Stimulated activated naive B cell treated with anti-CD40 and anti-IgM and Interleukin-4, amounts not matched to agents 10 μg/mL and 1 μg/mL and 100 μg/mL, for 72 hours (primary cell): ENCODE results near the gene SEMA4F.
"Not testable (repeated sequence)": the region's sequence is repeated elsewhere in the genome, so short reads cannot be mapped to it uniquely, and the experiment has no call there.

Source experiments
- ATAC-seq, 2 donors: fragments of 150-1000 bp; cut with Tn5 transposase; replicated peaks; 2 replicates each; pipeline ENCODE4 v1.10.0; 2021; ENCODE audit warnings: moderate library complexity in 1 of 2
- DNase-seq: peaks from one replicate; pipeline ENCODE4 v3.0.0; 2021
- H3K27ac Mint-ChIP-seq: one replicate; pipeline ENCODE4 v1.8.0; 2022; ENCODE audit warnings: mild to moderate bottlenecking, mixed read lengths
- H3K27me3 Mint-ChIP-seq, 2 donors: one replicate each; pipeline ENCODE4 v1.8.0; 2022; ENCODE audit warnings: mixed read lengths in 2 of 2
- H3K36me3 Mint-ChIP-seq, 2 donors: one replicate each; pipeline ENCODE4 v1.8.0; 2022; ENCODE audit warnings: mixed read lengths in 2 of 2, mild to moderate bottlenecking in 1 of 2
- H3K4me1 Mint-ChIP-seq, 2 donors: one replicate each; pipeline ENCODE4 v1.8.0; 2022; ENCODE audit warnings: mixed read lengths in 2 of 2, mild to moderate bottlenecking in 1 of 2
- H3K4me3 Mint-ChIP-seq, 2 donors: one replicate each; pipeline ENCODE4 v1.8.0; 2022; ENCODE audit warnings: mild to moderate bottlenecking in 2 of 2, mixed read lengths in 2 of 2, moderate library complexity in 1 of 2
- H3K9me3 Mint-ChIP-seq, 2 donors: one replicate each; pipeline ENCODE4 v1.8.0; 2022; ENCODE audit warnings: mixed read lengths in 2 of 2, mild to moderate bottlenecking in 1 of 2

The SEMA4F gene

DNA sequence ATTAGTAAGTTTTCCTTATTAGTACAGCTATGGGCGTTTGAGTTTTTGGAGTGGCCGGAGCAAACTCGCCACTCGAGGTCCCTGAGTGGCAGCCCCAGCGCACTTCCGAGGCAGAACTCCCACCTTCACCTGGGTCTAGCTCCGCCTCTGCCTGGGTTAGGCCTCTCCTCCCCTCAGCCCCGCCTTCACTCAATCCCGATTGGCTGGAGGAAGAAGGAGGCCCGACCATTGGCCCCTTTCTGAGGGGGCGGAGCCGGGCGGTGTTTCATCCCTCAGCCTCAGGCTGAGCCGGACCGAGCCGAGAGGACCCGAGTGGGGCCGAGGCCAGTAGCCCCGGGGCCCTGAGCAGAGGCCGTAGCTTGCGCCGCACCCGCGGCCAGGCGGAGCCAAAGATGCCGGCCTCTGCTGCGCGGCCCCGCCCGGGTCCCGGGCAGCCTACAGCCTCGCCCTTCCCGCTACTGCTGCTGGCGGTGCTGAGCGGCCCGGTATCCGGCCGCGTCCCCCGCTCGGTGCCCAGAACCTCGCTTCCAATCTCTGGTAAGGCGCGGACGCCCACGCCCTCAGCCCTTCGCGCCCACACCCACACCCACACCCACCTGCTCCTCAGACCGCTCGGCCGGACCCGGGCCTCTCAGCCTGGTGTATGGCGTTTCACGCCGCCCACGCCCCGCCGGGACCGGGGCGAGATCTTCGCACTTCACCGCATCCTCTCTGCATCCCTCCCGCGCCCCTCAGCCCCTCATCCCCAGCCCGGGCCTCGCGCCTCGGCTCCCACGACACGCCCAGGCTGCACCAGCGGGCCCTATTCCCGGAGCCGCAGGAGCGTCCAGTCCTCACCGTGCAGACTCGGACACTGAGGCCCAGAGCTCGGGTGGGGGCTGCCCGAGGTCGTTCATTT is at the start of gene SEMA4F:
SEMA4F (plus strand) TSS at position 263 of the 898 bp plus-strand sequence; CDS start at position 393, 130 bp downstream.
- ATAC-seq (peak; percentile 99), DNase-seq (peak; percentile 96)
- H3K27ac Mint-ChIP-seq, result peak within 1 kb of the TSS; percentile 72
- H3K36me3 Mint-ChIP-seq, result no peaks in the 10 kb centered on the region
- peaks cover 11 to 18% of the 10 kb centered on the region in 2 donors for H3K4me1 Mint-ChIP-seq
- H3K9me3 Mint-ChIP-seq, result no peaks in the 10 kb centered on the region
- H3K27me3 Mint-ChIP-seq, result peaks cover 4 to 16% of the 10 kb centered on the region in 2 donors
- H3K4me3 Mint-ChIP-seq, result peak within 1 kb of the TSS; percentile 82 to 89

DNA sequence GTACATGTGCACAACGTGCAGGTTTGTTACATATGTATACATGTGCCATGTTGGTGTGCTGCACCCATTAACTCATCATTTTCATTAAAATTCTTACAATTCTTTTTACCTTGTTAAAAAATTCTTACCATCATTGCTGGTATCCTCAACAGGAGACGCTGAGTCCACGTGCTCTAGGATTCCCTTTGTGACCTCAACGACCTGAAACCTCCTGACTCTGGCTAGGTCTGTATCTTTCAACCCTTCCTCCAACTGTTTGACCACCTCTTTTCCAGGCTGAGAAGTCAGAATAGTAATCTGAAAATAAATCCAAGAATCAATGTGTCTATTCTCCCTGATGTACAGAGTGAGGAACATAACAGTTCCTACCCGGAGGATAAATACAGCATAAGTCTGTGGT is 47.1 kb upstream of the SEMA4F start:
- Mint-ChIP-seq H3K27me3 (peaks cover 27 to 35% of the 10 kb centered on the region in 2 donors), H3K4me1 (no peaks in the 10 kb centered on the region), H3K36me3 (no peaks in the 10 kb centered on the region), H3K9me3 (peaks cover 0 to 2% of the 10 kb centered on the region in 2 donors), H3K4me3 (no peak overlapping the region), H3K27ac (no peak overlapping the region)
- DNase-seq, result no peak
- ATAC-seq, result no peak

DNA sequence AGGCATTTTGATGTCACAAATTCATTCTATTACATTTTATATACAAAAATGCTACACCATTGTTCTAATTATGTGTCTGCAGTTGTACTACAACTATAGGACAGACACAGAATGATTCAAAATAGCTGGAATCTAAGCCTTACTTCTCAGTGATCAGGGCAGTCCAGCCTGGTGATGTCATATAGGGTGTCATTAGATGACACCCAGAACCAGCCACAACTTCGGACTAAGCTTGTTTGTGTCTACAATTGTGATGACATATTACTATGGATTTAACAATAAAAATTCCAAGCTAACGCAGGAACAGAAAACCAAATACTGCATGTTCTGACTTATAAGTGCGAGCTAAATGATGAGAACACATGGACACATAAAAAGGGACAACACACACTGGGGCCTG is 36.9 kb upstream of the SEMA4F start:
- no peak overlapping the region for H3K4me3 Mint-ChIP-seq
- ATAC-seq (no peak), DNase-seq (no peak)
- no peaks in the 10 kb centered on the region for H3K36me3 Mint-ChIP-seq
- H3K27me3 Mint-ChIP-seq, result peaks cover 21 to 31% of the 10 kb centered on the region in 2 donors
- H3K9me3 Mint-ChIP-seq, result no peaks in the 10 kb centered on the region
- H3K4me1 Mint-ChIP-seq, result peaks cover 13 to 17% of the 10 kb centered on the region in 2 donors
- no peak overlapping the region for H3K27ac Mint-ChIP-seq

GRCh38 chr2:74618410-74619083 is 35.5 kb upstream of the SEMA4F start:
- no peak overlapping the region for H3K27ac Mint-ChIP-seq
- ATAC-seq (no peak), DNase-seq (no peak)
- no peaks in the 10 kb centered on the region for H3K36me3 Mint-ChIP-seq
- peaks cover 12 to 20% of the 10 kb centered on the region in 2 donors for H3K27me3 Mint-ChIP-seq
- no peak overlapping the region for H3K4me3 Mint-ChIP-seq
- peaks cover 13 to 17% of the 10 kb centered on the region in 2 donors for H3K4me1 Mint-ChIP-seq
- H3K9me3 Mint-ChIP-seq, result no peaks in the 10 kb centered on the region

DNA sequence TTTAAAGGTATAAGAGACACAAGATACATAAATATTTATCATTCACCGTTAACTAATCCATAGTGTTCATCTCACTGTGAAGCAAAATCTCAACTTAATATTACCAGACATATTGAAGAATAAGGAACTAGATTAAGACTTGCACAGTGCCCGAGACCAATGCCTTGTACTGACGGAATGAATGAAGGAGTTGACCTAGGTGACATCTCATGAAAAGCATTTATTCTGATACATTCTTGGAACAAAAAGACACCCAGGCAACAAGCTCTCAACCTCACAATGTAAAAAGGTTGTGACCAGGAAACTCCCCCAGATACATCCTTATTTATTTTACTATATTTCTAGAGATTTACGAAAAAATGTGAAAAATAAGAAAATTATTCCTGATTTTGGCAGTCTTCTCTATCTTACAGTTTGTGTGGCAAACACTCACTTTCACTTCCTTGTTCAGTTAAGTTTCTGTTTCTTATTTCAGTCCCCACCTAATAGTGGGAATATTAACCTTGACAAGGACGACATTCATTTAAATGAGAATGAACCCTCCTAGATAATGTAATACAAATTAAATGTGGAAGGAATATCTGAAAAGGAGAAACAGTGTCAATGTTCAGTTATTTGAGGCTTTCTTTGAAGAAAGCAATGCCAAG is 34.3 kb upstream of the SEMA4F start:
- ATAC-seq, result peak; percentile 54 to 71
- Mint-ChIP-seq H3K27ac (no peak overlapping the region), H3K27me3 (peaks cover 4 to 8% of the 10 kb centered on the region in 2 donors), H3K36me3 (no peaks in the 10 kb centered on the region), H3K4me3 (no peak overlapping the region), H3K4me1 (peaks cover 13 to 17% of the 10 kb centered on the region in 2 donors), H3K9me3 (no peaks in the 10 kb centered on the region)
- DNase-seq, result no peak

DNA sequence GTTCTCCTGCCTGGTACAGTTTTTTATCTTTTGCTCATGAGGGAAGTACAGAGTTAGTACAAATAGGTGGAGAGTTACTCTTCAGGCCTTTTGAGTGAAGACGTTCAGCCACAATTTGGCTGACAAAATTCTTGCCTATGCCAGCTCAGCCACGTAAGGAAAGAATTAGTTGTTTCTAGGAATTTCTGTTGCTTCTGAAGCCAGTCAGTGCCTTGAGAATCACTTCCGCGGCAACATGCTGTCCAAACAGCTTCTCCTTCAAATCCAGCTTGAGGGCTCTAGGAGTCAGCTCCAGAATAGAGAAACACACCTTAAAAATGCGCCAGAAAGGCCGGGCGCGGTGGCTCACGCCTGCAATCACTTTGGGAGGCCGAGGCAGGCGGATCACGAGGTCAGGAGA is 33.4 kb upstream of the SEMA4F start:
- ATAC-seq (no peak), DNase-seq (no peak)
- no peak overlapping the region for H3K27ac Mint-ChIP-seq
- H3K9me3 Mint-ChIP-seq, result no peaks in the 10 kb centered on the region
- H3K27me3 Mint-ChIP-seq, result peaks cover 0 to 1% of the 10 kb centered on the region in 2 donors
- no peak overlapping the region for H3K4me3 Mint-ChIP-seq
- no peaks in the 10 kb centered on the region for H3K36me3 Mint-ChIP-seq
- H3K4me1 Mint-ChIP-seq, result peaks cover 13 to 17% of the 10 kb centered on the region in 2 donors

DNA sequence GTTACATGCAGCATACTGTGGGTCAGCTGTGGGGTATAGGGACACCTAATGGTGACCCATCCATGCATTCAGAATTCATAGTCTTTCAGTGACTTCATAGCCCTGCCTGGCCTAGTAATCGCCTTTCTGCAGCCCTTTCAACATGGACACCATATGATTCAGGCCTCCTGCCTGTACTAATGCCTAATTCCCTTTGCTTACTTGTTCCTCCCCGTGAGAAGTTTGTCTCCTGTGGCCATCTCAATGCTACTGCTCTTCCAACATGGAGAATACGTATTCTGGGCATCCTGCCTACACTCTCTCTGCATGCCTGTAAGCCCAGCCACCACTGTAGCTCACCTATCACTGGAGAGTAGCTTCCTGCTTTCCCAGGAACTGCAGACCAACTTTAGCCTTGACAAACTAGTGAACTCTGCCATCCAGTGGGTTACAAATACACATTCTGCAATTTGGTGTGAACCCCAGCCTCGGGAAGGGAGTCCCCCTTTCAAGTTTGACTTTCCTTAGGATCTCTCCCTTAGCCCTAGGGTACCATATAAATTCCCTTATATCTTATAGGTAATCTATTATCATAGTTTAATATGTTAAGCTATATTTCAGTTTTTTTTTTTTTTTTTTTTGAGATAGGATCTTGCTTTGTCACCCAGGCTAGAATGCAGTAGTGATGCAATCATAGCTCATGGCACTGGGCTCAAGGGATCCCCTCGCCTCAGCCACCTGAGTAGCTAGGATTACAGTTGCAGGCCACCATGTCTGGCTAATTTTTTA is 28.2 kb upstream of the SEMA4F start:
- Mint-ChIP-seq H3K4me1 (no peaks in the 10 kb centered on the region), H3K27ac (no peak overlapping the region), H3K9me3 (peaks cover 0 to 2% of the 10 kb centered on the region in 2 donors), H3K4me3 (no peak overlapping the region), H3K27me3 (peaks cover 0 to 3% of the 10 kb centered on the region in 2 donors), H3K36me3 (no peaks in the 10 kb centered on the region)
- ATAC-seq (no peak), DNase-seq (no peak)

GRCh38 chr2:74628538-74629105 is 25.4 kb upstream of the SEMA4F start:
- Mint-ChIP-seq H3K27ac (no peak overlapping the region), H3K36me3 (no peaks in the 10 kb centered on the region), H3K9me3 (peaks cover 0 to 2% of the 10 kb centered on the region in 2 donors), H3K4me1 (no peaks in the 10 kb centered on the region), H3K4me3 (no peak overlapping the region), H3K27me3 (peaks cover 3 to 8% of the 10 kb centered on the region in 2 donors)
- ATAC-seq, result no peak
- DNase-seq, result no peak

GRCh38 chr2:74630454-74630853 is 23.6 kb upstream of the SEMA4F start:
- peaks cover 3 to 13% of the 10 kb centered on the region in 2 donors for H3K27me3 Mint-ChIP-seq
- not testable (repeated sequence) for DNase-seq, H3K9me3 Mint-ChIP-seq, H3K4me3 Mint-ChIP-seq, H3K27ac Mint-ChIP-seq, H3K4me1 Mint-ChIP-seq, H3K36me3 Mint-ChIP-seq, ATAC-seq

DNA sequence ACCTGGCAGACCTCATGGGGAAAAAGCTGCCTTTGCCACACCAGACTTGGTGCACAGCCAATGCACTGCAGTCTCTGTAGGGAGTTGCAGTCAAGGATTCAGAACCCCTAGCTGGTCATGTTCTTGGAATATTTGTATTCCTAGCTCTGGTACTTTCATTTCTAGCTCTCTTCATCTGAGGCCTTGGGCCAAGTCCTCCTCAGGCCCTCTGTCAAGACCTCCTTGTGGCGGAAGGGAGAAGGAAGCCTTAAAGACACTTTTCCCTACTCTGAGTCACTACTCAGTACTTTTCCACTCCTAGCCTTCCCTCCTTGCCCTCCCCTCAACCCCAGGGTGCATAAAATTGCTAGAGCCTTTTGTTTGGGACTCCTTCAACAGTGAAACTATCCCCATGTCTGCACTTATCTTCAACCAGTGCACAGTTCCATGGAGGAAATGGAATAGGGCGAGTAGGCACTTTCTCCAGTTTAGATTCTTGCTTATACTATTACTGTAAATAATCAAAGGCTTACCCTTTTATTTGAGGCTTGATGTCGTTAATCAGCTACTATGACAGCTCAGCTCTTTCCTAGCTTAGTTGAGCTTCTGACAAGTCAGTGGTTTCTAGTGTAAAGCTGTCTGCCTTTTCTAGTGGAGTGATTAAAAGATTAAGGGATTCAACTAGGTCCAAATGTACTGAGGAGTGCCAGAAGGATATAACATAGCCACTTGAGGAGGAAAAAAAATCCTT is 21.7 kb upstream of the SEMA4F start:
- H3K9me3 Mint-ChIP-seq, result peaks cover 0 to 2% of the 10 kb centered on the region in 2 donors
- ATAC-seq (no peak), DNase-seq (no peak)
- no peaks in the 10 kb centered on the region for H3K4me1 Mint-ChIP-seq
- no peak overlapping the region for H3K4me3 Mint-ChIP-seq
- H3K36me3 Mint-ChIP-seq, result no peaks in the 10 kb centered on the region
- peaks cover 13 to 30% of the 10 kb centered on the region in 2 donors for H3K27me3 Mint-ChIP-seq
- H3K27ac Mint-ChIP-seq, result no peak overlapping the region

GRCh38 chr2:74632939-74633312 is 21.1 kb upstream of the SEMA4F start:
- no peaks in the 10 kb centered on the region for H3K36me3 Mint-ChIP-seq
- peaks cover 0 to 2% of the 10 kb centered on the region in 2 donors for H3K9me3 Mint-ChIP-seq
- DNase-seq, result no peak
- H3K27ac Mint-ChIP-seq, result no peak overlapping the region
- H3K4me3 Mint-ChIP-seq, result no peak overlapping the region
- ATAC-seq, result no peak
- no peaks in the 10 kb centered on the region for H3K4me1 Mint-ChIP-seq
- H3K27me3 Mint-ChIP-seq, result peaks cover 13 to 34% of the 10 kb centered on the region in 2 donors

- H3K4me3 Mint-ChIP-seq, result no peak overlapping the region
- ATAC-seq, result no peak
- H3K9me3 Mint-ChIP-seq, result no peaks in the 10 kb centered on the region
- no peaks in the 10 kb centered on the region for H3K36me3 Mint-ChIP-seq
- no peak overlapping the region for H3K27ac Mint-ChIP-seq
- H3K4me1 Mint-ChIP-seq, result no peaks in the 10 kb centered on the region
- H3K27me3 Mint-ChIP-seq, result peaks cover 26 to 57% of the 10 kb centered on the region in 2 donors
- DNase-seq, result no peak
These were observed 14.5 kb upstream of the SEMA4F start for GRCh38 chr2:74639550-74639949.

- Mint-ChIP-seq H3K4me1 (peaks cover 0 to 3% of the 10 kb centered on the region in 2 donors), H3K9me3 (peaks cover 0 to 1% of the 10 kb centered on the region in 2 donors), H3K27ac (no peak overlapping the region), H3K27me3 (peaks cover 38 to 50% of the 10 kb centered on the region in 2 donors), H3K36me3 (peaks cover 2 to 5% of the 10 kb centered on the region in 2 donors), H3K4me3 (no peak overlapping the region)
- DNase-seq (no peak), ATAC-seq (no peak)
These were observed 8.7 kb upstream of the SEMA4F start for GRCh38 chr2:74645344-74645743.
